Measurements from ENCODE around the gene PSMG2.
A peak's percentile ranks its signal among the peaks of the same experiment; 100 is the strongest.

The PSMG2 gene

GRCh38 chr18:12686100-12686499 lies 16.7 kb upstream of the PSMG2 start:
- Histone ChIP-seq H3K36me3 (ENCODE audit: insufficient read depth, low read length) (peaks cover 49% of the 10 kb centered on the region), H3K9me3 (ENCODE audit: insufficient read depth, low read length, severe bottlenecking) (no peaks in the 10 kb centered on the region), H3K27me3 (ENCODE audit: insufficient read depth, low read length, poor library complexity) (no peaks in the 10 kb centered on the region), H3K4me1 (ENCODE audit: insufficient read depth, low read length) (no peaks in the 10 kb centered on the region), H3K79me2 (ENCODE audit: insufficient read depth, low read length) (no peaks in the 10 kb centered on the region), H4K20me1 (ENCODE audit: insufficient read depth, low read length) (no peaks in the 10 kb centered on the region), H3K4me3 (ENCODE audit: low read depth in 1 of 2, low read length in 2 of 2) (no peak overlapping the region), H3K4me2 (ENCODE audit: insufficient read depth, low read length) (no peak overlapping the region), H3K9ac (ENCODE audit: low read depth, low read length) (no peak overlapping the region), H2AFZ (ENCODE audit: low read depth, low read length) (no peak overlapping the region), H3K27ac (ENCODE audit: low read length) (no peak overlapping the region)
- DNase-seq (no peak), ATAC-seq (ENCODE audit: insufficient read depth, low read depth) (peak; percentile 73)
- TF ChIP-seq, protein P1, sequence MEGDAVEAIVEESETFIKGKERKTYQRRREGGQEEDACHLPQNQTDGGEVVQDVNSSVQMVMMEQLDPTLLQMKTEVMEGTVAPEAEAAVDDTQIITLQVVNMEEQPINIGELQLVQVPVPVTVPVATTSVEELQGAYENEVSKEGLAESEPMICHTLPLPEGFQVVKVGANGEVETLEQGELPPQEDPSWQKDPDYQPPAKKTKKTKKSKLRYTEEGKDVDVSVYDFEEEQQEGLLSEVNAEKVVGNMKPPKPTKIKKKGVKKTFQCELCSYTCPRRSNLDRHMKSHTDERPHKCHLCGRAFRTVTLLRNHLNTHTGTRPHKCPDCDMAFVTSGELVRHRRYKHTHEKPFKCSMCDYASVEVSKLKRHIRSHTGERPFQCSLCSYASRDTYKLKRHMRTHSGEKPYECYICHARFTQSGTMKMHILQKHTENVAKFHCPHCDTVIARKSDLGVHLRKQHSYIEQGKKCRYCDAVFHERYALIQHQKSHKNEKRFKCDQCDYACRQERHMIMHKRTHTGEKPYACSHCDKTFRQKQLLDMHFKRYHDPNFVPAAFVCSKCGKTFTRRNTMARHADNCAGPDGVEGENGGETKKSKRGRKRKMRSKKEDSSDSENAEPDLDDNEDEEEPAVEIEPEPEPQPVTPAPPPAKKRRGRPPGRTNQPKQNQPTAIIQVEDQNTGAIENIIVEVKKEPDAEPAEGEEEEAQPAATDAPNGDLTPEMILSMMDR (IDR thresholded peaks at IDR 0.05; ENCODE audit: borderline replicate concordance, extremely low read depth, low read length, poor library complexity, severe bottlenecking), result peak; percentile 35
- no peak for TF ChIP-seq EZH2 (IDR thresholded peaks at IDR 0.05; ENCODE audit: borderline replicate concordance, low read depth, low read length, severe bottlenecking)

GRCh38 chr18:12689256-12689850 lies 13.5 kb upstream of the PSMG2 start:
- Histone ChIP-seq H4K20me1 (ENCODE audit: insufficient read depth, low read length) (no peaks in the 10 kb centered on the region), H3K79me2 (ENCODE audit: insufficient read depth, low read length) (no peaks in the 10 kb centered on the region), H3K4me3 (ENCODE audit: low read depth in 1 of 2, low read length in 2 of 2) (no peak overlapping the region), H3K9ac (ENCODE audit: low read depth, low read length) (no peak overlapping the region), H3K4me1 (ENCODE audit: insufficient read depth, low read length) (no peaks in the 10 kb centered on the region), H3K9me3 (ENCODE audit: insufficient read depth, low read length, severe bottlenecking) (no peaks in the 10 kb centered on the region), H3K4me2 (ENCODE audit: insufficient read depth, low read length) (no peak overlapping the region), H2AFZ (ENCODE audit: low read depth, low read length) (no peak overlapping the region), H3K27ac (ENCODE audit: low read length) (no peak overlapping the region), H3K36me3 (ENCODE audit: insufficient read depth, low read length) (peaks cover 52% of the 10 kb centered on the region), H3K27me3 (ENCODE audit: insufficient read depth, low read length, poor library complexity) (no peaks in the 10 kb centered on the region)
- no peak for TF ChIP-seq EZH2 (IDR thresholded peaks at IDR 0.05; ENCODE audit: borderline replicate concordance, low read depth, low read length, severe bottlenecking)
- TF ChIP-seq, protein P1 (IDR thresholded peaks at IDR 0.05; ENCODE audit: borderline replicate concordance, extremely low read depth, low read length, poor library complexity, severe bottlenecking), result no peak
- no peak for ATAC-seq (ENCODE audit: insufficient read depth, low read depth)
- no peak for DNase-seq

- TF ChIP-seq, protein P1 (IDR thresholded peaks at IDR 0.05; ENCODE audit: borderline replicate concordance, extremely low read depth, low read length, poor library complexity, severe bottlenecking), result no peak
- TF ChIP-seq EZH2 (IDR thresholded peaks at IDR 0.05; ENCODE audit: borderline replicate concordance, low read depth, low read length, severe bottlenecking), result no peak
- ATAC-seq (ENCODE audit: insufficient read depth, low read depth), result no peak
- Histone ChIP-seq H3K4me2 (ENCODE audit: insufficient read depth, low read length) (no peak overlapping the region), H4K20me1 (ENCODE audit: insufficient read depth, low read length) (no peaks in the 10 kb centered on the region), H3K4me3 (ENCODE audit: low read depth in 1 of 2, low read length in 2 of 2) (no peak overlapping the region), H3K79me2 (ENCODE audit: insufficient read depth, low read length) (peaks cover 7% of the 10 kb centered on the region; the same call in 1 of the 2 replicates), H3K27me3 (ENCODE audit: insufficient read depth, low read length, poor library complexity) (no peaks in the 10 kb centered on the region), H3K4me1 (ENCODE audit: insufficient read depth, low read length) (no peaks in the 10 kb centered on the region), H2AFZ (ENCODE audit: low read depth, low read length) (no peak overlapping the region), H3K27ac (ENCODE audit: low read length) (no peak overlapping the region), H3K9ac (ENCODE audit: low read depth, low read length) (no peak overlapping the region), H3K9me3 (ENCODE audit: insufficient read depth, low read length, severe bottlenecking) (no peaks in the 10 kb centered on the region), H3K36me3 (ENCODE audit: insufficient read depth, low read length) (peaks cover 45% of the 10 kb centered on the region)
- no peak for DNase-seq
These were observed 10.6 kb upstream of the PSMG2 start for GRCh38 chr18:12692206-12692605.

Measured in DND-41 (cell line).